SK-MEL-5 (cell line): ENCODE data around the gene COA3. TPM values are rescaled to one million over a fixed set of nuclear protein-coding genes. Genes with fewer than 3 reads are reported as not detected.

Experiments used
- small RNA-seq, 2 experiments: library from RNA; depleted of rRNA; stranded (forward); fragments of <200 nt; gene quantifications; one replicate each; pipeline ENCODE3, GENCODE V24; 2014
- total RNA-seq: library from RNA; depleted of rRNA; stranded (reverse); fragments of >200 nt; shearing (Covaris generic); gene quantifications from 2 replicates; pipeline ENCODE4 v1.2.3, GENCODE V29; 2014; rRNA removed

Gene COA3
- total RNA-seq, 1 experiment from 2014 or later: 123 TPM

Small RNAs within 50 kb of the gene (small RNA-seq; reads per million reads assigned to genes)
- 0 reads per million in 2 experiments for gene HMGN2P15
- gene MIR6781: 0 reads per million in 2 experiments

Other genes starting within 250 kb of the COA3 start
- 0.82 and 0.88 TPM in 2 replicates for gene HSD17B1, start 245.8 kb downstream of the COA3 start, total RNA-seq
- gene COASY, start 236.6 kb downstream of the COA3 start, total RNA-seq: 23.6 and 27.6 TPM in 2 replicates
- 44.6 and 50.6 TPM in 2 replicates for gene MLX, start 231.6 kb downstream of the COA3 start, total RNA-seq
- gene PSMC3IP, start 221.0 kb downstream of the COA3 start, total RNA-seq: 8.0 and 8.5 TPM in 2 replicates
- gene RETREG3, start 189.3 kb downstream of the COA3 start, total RNA-seq: 55.6 and 56.3 TPM in 2 replicates
- 51.7 and 52.1 TPM in 2 replicates for gene TUBG1, start 189.0 kb downstream of the COA3 start, total RNA-seq
- gene TUBG2, start 139.4 kb downstream of the COA3 start, total RNA-seq: 8.7 and 9.9 TPM in 2 replicates
- gene PLEKHH3, start 121.7 kb downstream of the COA3 start, total RNA-seq: 10.1 and 11.1 TPM in 2 replicates
- gene CCR10, start 116.9 kb downstream of the COA3 start, total RNA-seq: 0.43 and 0.63 TPM in 2 replicates
- 2.5 and 4.6 TPM in 2 replicates for gene CNTNAP1, start 116.2 kb downstream of the COA3 start, total RNA-seq
- gene EZH1, start 53.7 kb downstream of the COA3 start, total RNA-seq: 14.4 and 15.4 TPM in 2 replicates
- not detected in 2 replicates for gene RAMP2, start 37.5 kb downstream of the COA3 start, total RNA-seq
- gene VPS25, start 25.3 kb downstream of the COA3 start, total RNA-seq: 125 and 127 TPM in 2 replicates
- gene WNK4, start 18.1 kb downstream of the COA3 start, total RNA-seq: 0.21 and 0.53 TPM in 2 replicates
- 0.05 and 0.37 TPM in 2 replicates for gene CNTD1, start 157 bp upstream of the COA3 start, total RNA-seq
- gene BECN1, start 25.6 kb upstream of the COA3 start, total RNA-seq: 149 and 159 TPM in 2 replicates
- 139 and 154 TPM in 2 replicates for gene PSME3, start 34.7 kb upstream of the COA3 start, total RNA-seq
- 0.26 and 0.69 TPM in 2 replicates for gene AOC2, start 45.9 kb upstream of the COA3 start, total RNA-seq
- gene AOC3, start 52.5 kb upstream of the COA3 start, total RNA-seq: 0.26 TPM in 1 of 2 replicates, not detected in the other
- not detected in 2 replicates for gene G6PC1, start 102.1 kb upstream of the COA3 start, total RNA-seq
- gene AARSD1, start 165.8 kb upstream of the COA3 start, total RNA-seq: 24.3 and 26.7 TPM in 2 replicates
- gene PTGES3L, start 181.4 kb upstream of the COA3 start, total RNA-seq: 0.42 TPM in 1 of 2 replicates, not detected in the other
- gene RUNDC1, start 181.9 kb upstream of the COA3 start, total RNA-seq: 6.2 and 7.2 TPM in 2 replicates
- 2,384 and 3,000 TPM in 2 replicates for gene RPL27, start 199.7 kb upstream of the COA3 start, total RNA-seq
- 55.8 and 63.1 TPM in 2 replicates for gene IFI35, start 208.1 kb upstream of the COA3 start, total RNA-seq
- 315 and 329 TPM in 2 replicates for gene VAT1, start 223.7 kb upstream of the COA3 start, total RNA-seq
- gene RND2, start 226.5 kb upstream of the COA3 start, total RNA-seq: not detected in 2 replicates